HUES64 (cell line): ENCODE measurements around the gene ARHGAP22.

Source experiments
- H3K27ac ChIP-seq: 2 replicates; pipeline ENCODE4 v1.7.0; 2013; ENCODE audit warnings: low read depth, low read length, inconsistent platforms
- H3K27me3 ChIP-seq: 2 replicates; pipeline ENCODE4 v1.6.1; 2013; ENCODE audit warnings: mild to moderate bottlenecking, low read length; ENCODE audit not compliant: insufficient read depth
- H3K36me3 ChIP-seq: 2 replicates; pipeline ENCODE4 v1.6.1; 2013; ENCODE audit warnings: mild to moderate bottlenecking, low read length; ENCODE audit not compliant: insufficient read depth
- H3K4me1 ChIP-seq: 2 replicates; pipeline ENCODE4 v1.6.1; 2013; ENCODE audit warnings: mild to moderate bottlenecking, low read length, moderate library complexity; ENCODE audit not compliant: insufficient read depth
- H3K4me3 ChIP-seq: 2 replicates; pipeline ENCODE4 v1.5.1; 2013; ENCODE audit warnings: mild to moderate bottlenecking, low read length, moderate library complexity
- H3K9ac ChIP-seq: 2 replicates; pipeline ENCODE4 v1.6.1; 2013; ENCODE audit warnings: mild to moderate bottlenecking, low read depth, low read length
- H3K9me3 ChIP-seq: 2 replicates; pipeline ENCODE4 v1.6.1; 2013; ENCODE audit warnings: low read depth, low read length; ENCODE audit not compliant: insufficient read depth
- WGBS: fragments of 150-250, 120-280 bp; methylation state at CpG from one replicate; pipeline ENCODE4 v1.1.7; 2013; ENCODE audit warnings: missing lambda C conversion rate; 5-methylcytosine and 5-hydroxymethylcytosine counted together

ARHGAP22 gene

GRCh38 chr10:48467669-48468068 lies 137.2 kb downstream of the ARHGAP22 start:
- peaks cover 22% of the 10 kb centered on the region for H3K27me3 ChIP-seq
- 67% methylated on average over 4 of the region's 4 CpGs for WGBS
- no peak overlapping the region for H3K4me3 ChIP-seq
- peaks cover 13% of the 10 kb centered on the region for H3K4me1 ChIP-seq
- H3K27ac ChIP-seq, result no peak overlapping the region
- no peaks in the 10 kb centered on the region for H3K9me3 ChIP-seq
- no peak overlapping the region for H3K9ac ChIP-seq
- H3K36me3 ChIP-seq, result no peaks in the 10 kb centered on the region

GRCh38 chr10:48466611-48467240 lies 138.1 kb downstream of the ARHGAP22 start:
- peak overlapping the region; percentile 47 for H3K4me3 ChIP-seq
- H3K9me3 ChIP-seq, result no peaks in the 10 kb centered on the region
- WGBS, result 11% methylated on average over 43 of the region's 43 CpGs
- H3K27me3 ChIP-seq, result peaks cover 22% of the 10 kb centered on the region
- no peak overlapping the region for H3K27ac ChIP-seq
- H3K9ac ChIP-seq, result peak overlapping the region; percentile 31; the same call in 1 of the 2 replicates
- H3K36me3 ChIP-seq, result no peaks in the 10 kb centered on the region
- H3K4me1 ChIP-seq, result peaks cover 13% of the 10 kb centered on the region

GRCh38 chr10:48465860-48466521 lies 138.9 kb downstream of the ARHGAP22 start:
- Histone ChIP-seq H3K4me3 (peak overlapping the region; percentile 47), H3K27me3 (peaks cover 22% of the 10 kb centered on the region), H3K36me3 (no peaks in the 10 kb centered on the region), H3K4me1 (peaks cover 13% of the 10 kb centered on the region), H3K9ac (peak overlapping the region; percentile 31; the same call in 1 of the 2 replicates), H3K27ac (no peak overlapping the region), H3K9me3 (no peaks in the 10 kb centered on the region)
- 24% methylated on average over 42 of the region's 42 CpGs for WGBS

- Histone ChIP-seq H3K4me3 (no peak overlapping the region), H3K9me3 (no peaks in the 10 kb centered on the region), H3K27ac (no peak overlapping the region), H3K36me3 (no peaks in the 10 kb centered on the region), H3K9ac (no peak overlapping the region), H3K27me3 (peaks cover 22% of the 10 kb centered on the region), H3K4me1 (peaks cover 7% of the 10 kb centered on the region)
- WGBS, result 81% methylated on average over 27 of the region's 27 CpGs
Observed at GRCh38 chr10:48464871-48465736, 139.8 kb downstream of the ARHGAP22 start.

GRCh38 chr10:48464121-48464870 lies 140.6 kb downstream of the ARHGAP22 start:
- Histone ChIP-seq H3K4me1 (peaks cover 3% of the 10 kb centered on the region), H3K27ac (no peak overlapping the region), H3K9ac (no peak overlapping the region), H3K4me3 (no peak overlapping the region), H3K9me3 (no peaks in the 10 kb centered on the region), H3K36me3 (no peaks in the 10 kb centered on the region), H3K27me3 (peaks cover 22% of the 10 kb centered on the region)
- WGBS, result 88% methylated on average over 9 of the region's 9 CpGs

- Histone ChIP-seq H3K36me3 (no peaks in the 10 kb centered on the region), H3K4me1 (peaks cover 3% of the 10 kb centered on the region), H3K27me3 (peaks cover 22% of the 10 kb centered on the region), H3K27ac (no peak overlapping the region), H3K4me3 (no peak overlapping the region), H3K9me3 (no peaks in the 10 kb centered on the region), H3K9ac (no peak overlapping the region)
- WGBS, result 67% methylated on average over 8 of the region's 8 CpGs
Observed at GRCh38 chr10:48463318-48464003, 141.4 kb downstream of the ARHGAP22 start.

- H3K4me1 ChIP-seq, result peaks cover 3% of the 10 kb centered on the region
- H3K27me3 ChIP-seq, result peaks cover 16% of the 10 kb centered on the region
- no peaks in the 10 kb centered on the region for H3K36me3 ChIP-seq
- no peak overlapping the region for H3K4me3 ChIP-seq
- no peak overlapping the region for H3K27ac ChIP-seq
- no peaks in the 10 kb centered on the region for H3K9me3 ChIP-seq
- no peak overlapping the region for H3K9ac ChIP-seq
- WGBS, result 90% methylated on average over 5 of the region's 5 CpGs
Observed at GRCh38 chr10:48462482-48463020, 142.3 kb downstream of the ARHGAP22 start.

GRCh38 chr10:48461623-48462481 lies 143.0 kb downstream of the ARHGAP22 start:
- no peaks in the 10 kb centered on the region for H3K36me3 ChIP-seq
- no peak overlapping the region for H3K4me3 ChIP-seq
- H3K27me3 ChIP-seq, result peaks cover 11% of the 10 kb centered on the region
- H3K9ac ChIP-seq, result no peak overlapping the region
- H3K9me3 ChIP-seq, result no peaks in the 10 kb centered on the region
- H3K27ac ChIP-seq, result no peak overlapping the region
- peaks cover 3% of the 10 kb centered on the region for H3K4me1 ChIP-seq
- WGBS, result 95% methylated on average over 12 of the region's 12 CpGs

- no peaks in the 10 kb centered on the region for H3K36me3 ChIP-seq
- no peaks in the 10 kb centered on the region; the same call in 1 of the 2 replicates for H3K4me1 ChIP-seq
- no peak overlapping the region for H3K9ac ChIP-seq
- H3K9me3 ChIP-seq, result no peaks in the 10 kb centered on the region
- H3K27ac ChIP-seq, result no peak overlapping the region
- WGBS, result 88% methylated on average over 2 of the region's 2 CpGs
- no peak overlapping the region for H3K4me3 ChIP-seq
- H3K27me3 ChIP-seq, result no peaks in the 10 kb centered on the region
Observed at GRCh38 chr10:48460182-48460581, 144.7 kb downstream of the ARHGAP22 start.
